GDM1 (cell line): ENCODE measurements around the gene TBRG1.
"Not testable (repeated sequence)": the region's sequence is repeated elsewhere in the genome, so short reads cannot be mapped to it uniquely, and the experiment has no call there.

ENCODE experiments used
- DNase-seq: peaks from one replicate; lab custom pipeline; 2025; lab: John Stamatoyannopoulos, UW

The TBRG1 gene

GRCh38 chr11:124622531-124623451, at the start of gene TBRG1:
Gene TBRG1, plus strand, starts transcription at chr11:124622864. Its CDS starts 220 bp downstream, at chr11:124623084.
- DNase-seq, result peak; percentile 87

GRCh38 chr11:124577716-124578427, 44.8 kb upstream of the TBRG1 start:
- no peak for DNase-seq

- no peak for DNase-seq
Measured at GRCh38 chr11:124578761-124579160, 43.9 kb upstream of the TBRG1 start.

GRCh38 chr11:124581817-124582216, 40.8 kb upstream of the TBRG1 start:
- no peak for DNase-seq

GRCh38 chr11:124582565-124582964, 40.1 kb upstream of the TBRG1 start:
- no peak for DNase-seq

- DNase-seq, result no peak
Measured at GRCh38 chr11:124583781-124584180, 38.9 kb upstream of the TBRG1 start.

GRCh38 chr11:124584681-124585372, 37.8 kb upstream of the TBRG1 start:
- DNase-seq, result no peak

- peak; percentile 5 for DNase-seq
Measured at GRCh38 chr11:124586238-124586860, 36.3 kb upstream of the TBRG1 start.

- DNase-seq, result no peak
Measured at GRCh38 chr11:124591430-124591829, 31.2 kb upstream of the TBRG1 start.

- no peak for DNase-seq
Measured at GRCh38 chr11:124592627-124593026, 30.0 kb upstream of the TBRG1 start.

- no peak for DNase-seq
Measured at GRCh38 chr11:124595302-124595701, 27.4 kb upstream of the TBRG1 start.

GRCh38 chr11:124597626-124598025, 25.0 kb upstream of the TBRG1 start:
- no peak for DNase-seq

GRCh38 chr11:124600621-124601320, 21.9 kb upstream of the TBRG1 start:
- DNase-seq, result no peak

GRCh38 chr11:124602193-124602592, 20.5 kb upstream of the TBRG1 start:
- DNase-seq, result no peak

GRCh38 chr11:124602723-124603122, 19.9 kb upstream of the TBRG1 start:
- not testable (repeated sequence) for DNase-seq

- DNase-seq, result no peak
Measured at GRCh38 chr11:124605719-124606118, 16.9 kb upstream of the TBRG1 start.

GRCh38 chr11:124608147-124608546, 14.5 kb upstream of the TBRG1 start:
- DNase-seq, result no peak

- no peak for DNase-seq
Measured at GRCh38 chr11:124610295-124610694, 12.4 kb upstream of the TBRG1 start.

GRCh38 chr11:124611064-124611463, 11.6 kb upstream of the TBRG1 start, which contains the start of gene PANX3:
Gene PANX3, plus strand, starts transcription at chr11:124611428. Its CDS starts 129 bp downstream, at chr11:124611557.
- DNase-seq, result no peak

GRCh38 chr11:124612045-124612444, 10.6 kb upstream of the TBRG1 start:
- no peak for DNase-seq

- no peak for DNase-seq
Measured at GRCh38 chr11:124612567-124613246, 10.0 kb upstream of the TBRG1 start.
